ENCODE measurements around the gene KCNIP4.

The KCNIP4 gene

GRCh38 chr4:21680326-21680898 is 268.2 kb downstream of the KCNIP4 start:
- no peak for DNase-seq

GRCh38 chr4:21678711-21679110 is 269.9 kb downstream of the KCNIP4 start:
- DNase-seq = no peak

- DNase-seq = no peak
Measured at GRCh38 chr4:21677173-21677572, 271.4 kb downstream of the KCNIP4 start.

- no peak for DNase-seq
Measured at GRCh38 chr4:21664355-21664754, 284.2 kb downstream of the KCNIP4 start.

GRCh38 chr4:21656832-21657231 is 291.7 kb downstream of the KCNIP4 start:
- no peak for DNase-seq

- DNase-seq = no peak
Measured at GRCh38 chr4:21655031-21655430, 293.5 kb downstream of the KCNIP4 start.

- DNase-seq = no peak
Measured at GRCh38 chr4:21652508-21653231, 295.9 kb downstream of the KCNIP4 start.

GRCh38 chr4:21649391-21650090 is 299.0 kb downstream of the KCNIP4 start:
- DNase-seq = no peak

GRCh38 chr4:21645776-21646175 is 302.8 kb downstream of the KCNIP4 start:
- no peak for DNase-seq

GRCh38 chr4:21641696-21642095 is 306.9 kb downstream of the KCNIP4 start:
- no peak for DNase-seq

GRCh38 chr4:21638171-21638725 is 310.3 kb downstream of the KCNIP4 start:
- DNase-seq = no peak

GRCh38 chr4:21628916-21629610 is 319.5 kb downstream of the KCNIP4 start:
- no peak for DNase-seq

- no peak for DNase-seq
Measured at GRCh38 chr4:21628116-21628670, 320.4 kb downstream of the KCNIP4 start.

- peak; percentile 31 for DNase-seq
Measured at GRCh38 chr4:21625447-21625846, 323.1 kb downstream of the KCNIP4 start.

GRCh38 chr4:21605006-21605405 is 343.6 kb downstream of the KCNIP4 start:
- DNase-seq = no peak

- peak; percentile 70 for DNase-seq
Measured at GRCh38 chr4:21596521-21596920, 352.1 kb downstream of the KCNIP4 start.

GRCh38 chr4:21593671-21594001 is 354.9 kb downstream of the KCNIP4 start:
- no peak for DNase-seq

GRCh38 chr4:21592970-21593670 is 355.5 kb downstream of the KCNIP4 start:
- no peak for DNase-seq

- DNase-seq = no peak
Measured at GRCh38 chr4:21577056-21577455, 371.5 kb downstream of the KCNIP4 start.

- DNase-seq = no peak
Measured at GRCh38 chr4:21571100-21571499, 377.5 kb downstream of the KCNIP4 start.

- no peak for DNase-seq
Measured at GRCh38 chr4:21569638-21570037, 378.9 kb downstream of the KCNIP4 start.

GRCh38 chr4:21555083-21555482 is 393.5 kb downstream of the KCNIP4 start:
- no peak for DNase-seq
